Fibroblast of lung (primary cell): Measurements from ENCODE around the gene ALG1. TPM values are rescaled to one million over a fixed set of nuclear protein-coding genes. Genes with fewer than 3 reads are reported as not detected.
A peak's percentile ranks its signal among the peaks of the same experiment; 100 is the strongest.
"Not testable (repeated sequence)": the region's sequence is repeated elsewhere in the genome, so short reads cannot be mapped to it uniquely, and the experiment has no call there.

Experiments used
- DNase-seq, 2 donors: peaks; one replicate each; pipeline versions ENCODE4 v3.0.0 to v3.0.0-alpha.2; 2010; ENCODE audit warnings: low read depth in 2 of 2
- H2AFZ ChIP-seq: 2 replicates; pipeline ENCODE4 v1.5.1; 2012; ENCODE audit warnings: low read length, control low read depth, inconsistent platforms
- H3K27ac ChIP-seq: 2 replicates; pipeline ENCODE4 v1.5.1; 2011; ENCODE audit warnings: low read length, control low read depth; ENCODE audit not compliant: insufficient read depth
- H3K27me3 ChIP-seq: 2 replicates; pipeline ENCODE4 v1.5.1; 2011; ENCODE audit warnings: mild to moderate bottlenecking, low read length; ENCODE audit not compliant: control insufficient read depth, insufficient read depth
- H3K36me3 ChIP-seq: 2 replicates; pipeline ENCODE4 v1.5.1; 2011; ENCODE audit warnings: low read length; ENCODE audit not compliant: control insufficient read depth, insufficient read depth
- H3K4me1 ChIP-seq: 2 replicates; pipeline ENCODE4 v1.5.1; 2011; ENCODE audit warnings: low read length; ENCODE audit not compliant: control insufficient read depth, insufficient read depth; ENCODE audit errors: extremely low read depth
- H3K4me2 ChIP-seq: 2 replicates; pipeline ENCODE4 v1.5.1; 2011; ENCODE audit warnings: low read length, control low read depth; ENCODE audit not compliant: insufficient read depth; ENCODE audit errors: extremely low read depth
- H3K4me3 ChIP-seq, 4 experiments: fragments of 200-600 bp in 1 of 4; sonication (generic) in 1 of 4; replicated peaks in 1 of 4; 2 replicates each; pipeline ENCODE4 v1.5.1; 2011 to 2016; ENCODE audit warnings: low read length in 4 of 4, low read depth in 3 of 4, mild to moderate bottlenecking in 3 of 4, control low read depth in 2 of 4, inconsistent platforms in 1 of 4, mixed read lengths in 1 of 4; ENCODE audit not compliant: insufficient read depth in 1 of 4; ENCODE audit errors: control extremely low read depth in 1 of 4
- H3K79me2 ChIP-seq: 2 replicates; pipeline ENCODE4 v1.5.1; 2012; ENCODE audit warnings: mild to moderate bottlenecking, low read length, inconsistent platforms; ENCODE audit not compliant: control insufficient read depth, insufficient read depth
- H3K9ac ChIP-seq: 2 replicates; pipeline ENCODE4 v1.5.1; 2011; ENCODE audit warnings: mild to moderate bottlenecking, low read length, control low read depth; ENCODE audit not compliant: insufficient read depth
- H3K9me3 ChIP-seq: 2 replicates; pipeline ENCODE4 v1.5.1; 2012; ENCODE audit warnings: low read depth, low read length; ENCODE audit not compliant: control insufficient read depth, insufficient read depth
- H4K20me1 ChIP-seq: 2 replicates; pipeline ENCODE4 v1.5.1; 2011; ENCODE audit warnings: low read length; ENCODE audit not compliant: control insufficient read depth, insufficient read depth; ENCODE audit errors: extremely low read depth
- polyA plus RNA-seq, 2 donors: library from polyadenylated mRNA; depleted of rRNA in 1 of 2; stranded (reverse) in 1 of 2; unstranded in 1 of 2; fragments of >200 nt; gene quantifications; 2 replicates each; pipeline ENCODE4 v1.2.1, GENCODE V29; 2011 to 2012; ENCODE audit warnings: missing spikeins in 1 of 2
- total RNA-seq: library from RNA; depleted of rRNA; stranded (reverse); fragments of >200 nt; gene quantifications from 2 replicates; pipeline ENCODE4 v1.2.1, GENCODE V29; 2014
- TF ChIP-seq, protein P1 (sequence below), 2 donors: IDR thresholded peaks in 1 of 2; conservative IDR thresholded peaks in 1 of 2; 1 replicate in 1 of 2; 2 replicates in 1 of 2; pipeline ENCODE4 v1.5.1; 2011 to 2012; ENCODE audit warnings: low read length in 2 of 2, control low read depth in 1 of 2, inconsistent platforms in 1 of 2, low read depth in 1 of 2, mild to moderate bottlenecking in 1 of 2

The ALG1 gene
- total and polyA plus RNA-seq, 2 donors (not counting 1 experiment from before 2014, with no cell fraction given), result 26.2 to 29.2 TPM

DNA sequence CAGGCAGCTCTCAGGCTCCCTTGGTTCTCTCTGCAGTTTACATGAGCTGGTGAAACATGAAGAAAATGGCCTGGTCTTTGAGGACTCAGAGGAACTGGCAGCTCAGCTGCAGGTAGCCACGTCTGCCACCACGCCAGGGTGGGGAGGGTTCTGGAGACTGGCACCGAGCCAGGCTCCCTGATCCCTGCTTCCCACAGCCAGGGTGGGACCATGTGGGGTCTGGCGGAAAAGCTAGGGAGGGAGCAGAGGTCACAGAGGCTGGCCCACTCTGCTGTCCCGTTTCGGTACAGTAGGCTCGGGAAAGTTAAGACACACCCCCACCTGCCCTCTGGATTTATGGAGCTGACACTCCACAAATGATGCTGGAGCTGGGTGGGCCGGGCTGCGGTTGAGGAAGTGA, 12.0 kb downstream of the ALG1 start:
- DNase-seq, H3K4me1 ChIP-seq, H3K4me2 ChIP-seq, H3K4me3 ChIP-seq, H4K20me1 ChIP-seq, H3K9me3 ChIP-seq, H3K27me3 ChIP-seq, H3K79me2 ChIP-seq, H2AFZ ChIP-seq, H3K27ac ChIP-seq, H3K36me3 ChIP-seq, H3K9ac ChIP-seq: not testable (repeated sequence)

DNA sequence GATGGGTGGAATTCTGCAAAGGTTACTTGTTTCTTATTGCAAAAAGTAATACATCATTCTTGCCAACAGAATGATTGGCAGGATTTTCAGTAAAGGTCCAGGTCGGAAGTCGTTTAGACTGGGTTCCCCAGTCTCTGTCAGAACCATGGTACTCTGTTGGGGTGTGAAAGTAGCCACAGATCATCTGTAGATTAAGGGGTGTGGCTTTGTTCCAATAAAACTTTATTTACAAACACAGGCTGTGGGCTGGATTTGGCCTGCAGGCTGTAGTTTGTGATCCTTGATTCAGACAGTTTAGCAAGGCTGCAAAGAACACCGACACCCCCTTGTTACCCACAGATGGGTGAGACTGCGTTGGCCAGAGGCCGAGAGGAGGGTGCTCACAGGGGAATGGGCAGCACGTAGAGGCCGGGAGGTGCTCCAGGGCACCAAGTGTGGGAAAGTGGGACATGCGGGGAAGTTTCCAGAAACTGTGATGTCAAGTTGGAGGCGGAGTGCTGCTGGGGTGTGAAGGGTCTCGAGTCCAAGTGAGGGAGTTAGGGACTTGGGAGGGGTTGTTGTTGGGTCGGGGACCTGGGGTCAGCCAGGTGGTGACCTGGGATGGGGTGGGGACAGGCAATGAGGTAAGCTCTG, 12.6 kb downstream of the ALG1 start:
- H3K27ac ChIP-seq, H3K4me2 ChIP-seq, H3K4me3 ChIP-seq, H3K27me3 ChIP-seq, H3K9ac ChIP-seq, H3K79me2 ChIP-seq, H4K20me1 ChIP-seq, H3K36me3 ChIP-seq, H3K4me1 ChIP-seq, H3K9me3 ChIP-seq, DNase-seq, H2AFZ ChIP-seq: not testable (repeated sequence)

DNA sequence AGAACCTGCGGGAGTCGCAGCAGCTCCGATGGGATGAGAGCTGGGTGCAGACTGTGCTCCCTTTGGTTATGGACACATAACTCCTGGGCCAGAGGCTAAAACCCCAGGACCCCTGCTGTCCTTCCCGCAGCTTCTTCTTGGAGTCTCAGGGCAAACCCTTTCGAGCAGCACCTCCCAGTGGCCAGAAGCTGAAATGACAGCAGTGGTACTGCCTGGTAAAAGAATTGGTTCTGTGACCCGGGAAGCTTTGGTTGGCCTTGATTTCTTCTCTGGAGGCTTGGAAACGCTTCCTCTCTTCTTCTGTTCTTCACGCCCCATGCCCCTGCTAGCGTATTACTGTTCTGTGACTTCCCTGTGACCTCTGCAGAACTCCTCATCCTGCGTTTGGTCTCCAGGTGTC, 13.2 kb downstream of the ALG1 start:
- H4K20me1 ChIP-seq, H3K79me2 ChIP-seq, H3K9me3 ChIP-seq, H3K36me3 ChIP-seq, H2AFZ ChIP-seq, H3K27me3 ChIP-seq, H3K4me1 ChIP-seq, H3K9ac ChIP-seq, H3K27ac ChIP-seq, H3K4me3 ChIP-seq, H3K4me2 ChIP-seq: not testable (repeated sequence)
- TF ChIP-seq, protein P1, sequence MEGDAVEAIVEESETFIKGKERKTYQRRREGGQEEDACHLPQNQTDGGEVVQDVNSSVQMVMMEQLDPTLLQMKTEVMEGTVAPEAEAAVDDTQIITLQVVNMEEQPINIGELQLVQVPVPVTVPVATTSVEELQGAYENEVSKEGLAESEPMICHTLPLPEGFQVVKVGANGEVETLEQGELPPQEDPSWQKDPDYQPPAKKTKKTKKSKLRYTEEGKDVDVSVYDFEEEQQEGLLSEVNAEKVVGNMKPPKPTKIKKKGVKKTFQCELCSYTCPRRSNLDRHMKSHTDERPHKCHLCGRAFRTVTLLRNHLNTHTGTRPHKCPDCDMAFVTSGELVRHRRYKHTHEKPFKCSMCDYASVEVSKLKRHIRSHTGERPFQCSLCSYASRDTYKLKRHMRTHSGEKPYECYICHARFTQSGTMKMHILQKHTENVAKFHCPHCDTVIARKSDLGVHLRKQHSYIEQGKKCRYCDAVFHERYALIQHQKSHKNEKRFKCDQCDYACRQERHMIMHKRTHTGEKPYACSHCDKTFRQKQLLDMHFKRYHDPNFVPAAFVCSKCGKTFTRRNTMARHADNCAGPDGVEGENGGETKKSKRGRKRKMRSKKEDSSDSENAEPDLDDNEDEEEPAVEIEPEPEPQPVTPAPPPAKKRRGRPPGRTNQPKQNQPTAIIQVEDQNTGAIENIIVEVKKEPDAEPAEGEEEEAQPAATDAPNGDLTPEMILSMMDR (conservative IDR thresholded peaks at IDR 0.05 in 1 of 2, IDR thresholded peaks at IDR 0.05 in 1 of 2; ENCODE audit: low read depth in 1 of 2, low read length in 2 of 2), result peak; percentile 55 to 67
- peak; percentile 37 to 53 for DNase-seq

DNA sequence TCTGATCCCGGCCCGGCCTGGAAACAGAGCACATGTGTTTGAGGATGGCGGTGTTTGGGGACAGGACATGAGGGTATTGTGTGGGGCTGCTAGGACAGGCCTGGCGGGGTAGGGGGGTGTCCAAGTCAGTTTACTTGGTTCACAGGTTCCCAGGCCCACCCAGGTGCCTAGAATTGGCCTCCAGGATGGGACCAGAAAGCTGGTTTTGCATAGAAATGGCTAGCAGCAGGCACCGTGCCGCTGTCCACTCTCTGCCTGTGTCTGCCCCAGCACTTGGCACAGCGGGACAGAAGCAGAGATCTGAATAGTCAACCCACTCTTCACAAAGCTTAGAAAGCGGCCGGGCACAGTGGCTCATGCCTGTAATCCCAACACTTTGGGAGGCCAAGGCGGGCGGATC, 14.1 kb downstream of the ALG1 start:
- H3K9me3 ChIP-seq, H2AFZ ChIP-seq, H3K79me2 ChIP-seq: not testable (repeated sequence)

DNA sequence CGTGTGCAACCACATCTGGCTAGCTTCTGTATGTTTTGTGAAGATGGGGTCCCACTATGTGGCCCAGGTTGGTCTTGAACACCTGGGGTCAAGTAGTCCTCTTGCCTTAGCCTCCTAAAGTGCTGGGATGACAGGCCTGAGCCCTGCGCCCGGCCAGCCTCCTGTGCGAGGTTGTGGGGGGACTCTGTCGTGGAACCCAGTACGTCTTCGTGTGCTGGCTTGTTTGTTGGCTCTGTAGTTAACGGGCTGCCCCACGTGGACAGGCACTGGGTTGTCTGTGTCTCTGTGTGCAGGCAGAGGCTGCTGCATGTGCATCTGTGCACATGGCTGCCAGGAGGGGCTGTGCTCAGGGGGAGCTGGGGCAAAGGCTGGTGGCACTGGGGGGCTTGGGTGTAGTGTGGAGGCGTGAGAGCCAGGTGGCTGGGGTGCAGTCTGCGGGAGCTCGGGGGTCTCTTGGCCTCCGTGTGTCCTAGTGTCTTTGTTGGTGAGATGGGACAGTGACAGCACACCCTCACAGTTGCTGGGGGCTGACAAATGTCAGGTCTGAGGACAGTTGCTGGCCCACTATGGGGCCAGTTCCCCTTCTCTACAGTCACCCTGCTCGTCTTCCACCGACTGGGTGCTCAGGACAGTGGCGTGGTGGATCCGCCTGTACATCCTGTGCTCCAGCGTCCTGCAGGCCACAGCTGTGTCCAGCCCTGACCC, 16.6 kb downstream of the ALG1 start:
- not testable (repeated sequence) for H3K79me2 ChIP-seq, H3K9me3 ChIP-seq, H3K27me3 ChIP-seq, H3K4me3 ChIP-seq, H4K20me1 ChIP-seq, H3K9ac ChIP-seq, H3K36me3 ChIP-seq, DNase-seq, H2AFZ ChIP-seq, H3K27ac ChIP-seq, H3K4me2 ChIP-seq, H3K4me1 ChIP-seq

More for the DNA sequence above, 14.1 kb downstream of the ALG1 start:
- H4K20me1 ChIP-seq, H3K4me2 ChIP-seq, H3K4me1 ChIP-seq, H3K9ac ChIP-seq, H3K27ac ChIP-seq, H3K4me3 ChIP-seq, DNase-seq, H3K36me3 ChIP-seq, H3K27me3 ChIP-seq: not testable (repeated sequence)

DNA sequence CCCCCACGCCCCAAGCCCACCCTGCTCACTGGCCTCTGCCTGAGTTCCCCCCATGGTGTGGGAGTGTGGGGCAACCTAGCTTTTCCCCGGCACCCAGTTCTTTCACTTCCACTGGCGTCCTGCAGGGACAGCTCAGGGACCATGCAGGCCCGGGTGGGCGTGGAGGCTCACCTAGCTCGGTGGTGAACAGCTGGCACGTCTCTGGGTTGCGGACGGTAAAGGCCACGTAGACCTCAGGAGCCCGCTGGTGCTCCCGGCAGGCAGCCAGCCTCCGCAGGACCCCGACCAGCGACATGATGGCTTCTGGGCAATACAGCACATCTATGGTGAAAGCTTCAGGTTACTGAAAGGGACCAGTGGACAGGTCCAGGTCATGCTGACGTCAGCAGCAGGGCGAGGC, 17.3 kb downstream of the ALG1 start:
- not testable (repeated sequence) for H3K36me3 ChIP-seq, H3K4me1 ChIP-seq, H3K79me2 ChIP-seq, H3K4me2 ChIP-seq, H2AFZ ChIP-seq, H3K27me3 ChIP-seq, H3K27ac ChIP-seq, H3K9me3 ChIP-seq, H4K20me1 ChIP-seq, H3K4me3 ChIP-seq, H3K9ac ChIP-seq, DNase-seq
